CMK (cell line): ENCODE results near the gene C3orf62.
A peak's percentile ranks its signal among the peaks of the same experiment; 100 is the strongest.
"Not testable (repeated sequence)": the region's sequence is repeated elsewhere in the genome, so short reads cannot be mapped to it uniquely, and the experiment has no call there.

Experiments
- DNase-seq: peaks from one replicate; pipeline ENCODE4 v3.0.0-alpha.2; 2010; ENCODE audit warnings: low read depth

The C3orf62 gene

DNA sequence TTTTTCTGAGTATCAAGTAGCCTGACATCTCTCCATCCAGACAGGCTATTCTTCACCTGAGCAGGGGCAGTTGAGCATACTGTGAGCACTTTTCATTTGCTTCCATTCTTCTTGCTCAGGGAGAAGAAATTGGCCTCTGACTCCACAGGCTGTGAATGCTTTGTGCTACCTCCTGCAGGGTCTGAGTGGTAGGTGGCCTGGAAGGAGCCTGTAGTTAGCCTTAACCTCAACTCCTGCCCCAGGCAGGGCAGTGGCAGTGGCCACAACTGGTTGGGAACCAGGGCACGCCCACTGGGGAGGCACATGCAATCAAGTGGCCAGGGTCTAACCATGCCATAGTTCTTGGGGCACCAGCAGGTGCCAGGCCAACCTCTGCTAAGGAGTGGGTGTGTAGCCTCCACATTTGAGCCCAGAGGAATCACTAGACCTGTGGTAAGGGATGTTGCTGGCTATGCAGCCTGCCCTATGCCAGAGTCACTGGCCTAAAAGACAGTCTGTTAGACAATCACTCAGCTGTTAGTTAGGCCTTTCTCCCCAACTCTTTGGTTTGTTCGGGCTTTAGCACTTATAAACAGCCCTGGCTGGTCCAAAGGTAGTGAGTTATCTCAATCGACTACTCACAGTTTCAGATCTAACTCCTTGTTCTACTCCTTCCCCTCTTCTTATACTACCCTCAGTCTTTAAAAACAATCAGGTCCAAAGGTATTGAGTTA, 7.4 kb downstream of the C3orf62 start:
- DNase-seq: no peak

DNA sequence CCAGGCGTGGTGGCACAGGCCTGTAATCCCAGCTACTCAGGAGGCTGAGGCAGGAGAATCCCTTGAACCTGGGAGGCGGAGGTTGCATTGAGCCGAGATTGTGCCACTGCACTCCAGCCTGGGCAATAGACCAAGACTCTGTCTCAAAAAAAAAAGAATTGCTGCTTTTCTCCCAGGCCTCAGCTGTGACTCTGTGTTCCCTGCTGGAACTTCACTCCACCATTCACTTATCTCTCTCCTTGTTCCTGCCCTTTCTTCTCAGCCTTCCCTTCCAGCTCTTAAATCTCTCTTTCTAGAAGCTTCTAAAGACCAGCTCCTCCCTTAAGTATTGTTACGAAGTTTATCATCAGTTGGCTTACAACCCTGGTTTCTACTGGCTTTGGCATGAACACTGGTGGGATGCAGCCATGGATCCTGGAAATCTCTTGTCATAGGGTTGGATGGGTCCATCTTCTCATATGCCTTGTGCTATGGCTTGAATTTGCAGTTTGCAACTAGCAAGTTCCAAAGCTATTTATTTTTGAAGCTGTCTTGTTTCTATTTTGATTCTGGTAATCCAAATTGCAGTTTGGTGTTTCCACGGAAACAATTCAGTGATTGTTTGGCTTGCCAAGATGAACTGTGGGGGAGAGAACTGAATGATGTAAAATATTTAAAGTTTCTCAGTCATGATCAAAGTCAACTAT, 10.5 kb downstream of the C3orf62 start:
- no peak for DNase-seq

DNA sequence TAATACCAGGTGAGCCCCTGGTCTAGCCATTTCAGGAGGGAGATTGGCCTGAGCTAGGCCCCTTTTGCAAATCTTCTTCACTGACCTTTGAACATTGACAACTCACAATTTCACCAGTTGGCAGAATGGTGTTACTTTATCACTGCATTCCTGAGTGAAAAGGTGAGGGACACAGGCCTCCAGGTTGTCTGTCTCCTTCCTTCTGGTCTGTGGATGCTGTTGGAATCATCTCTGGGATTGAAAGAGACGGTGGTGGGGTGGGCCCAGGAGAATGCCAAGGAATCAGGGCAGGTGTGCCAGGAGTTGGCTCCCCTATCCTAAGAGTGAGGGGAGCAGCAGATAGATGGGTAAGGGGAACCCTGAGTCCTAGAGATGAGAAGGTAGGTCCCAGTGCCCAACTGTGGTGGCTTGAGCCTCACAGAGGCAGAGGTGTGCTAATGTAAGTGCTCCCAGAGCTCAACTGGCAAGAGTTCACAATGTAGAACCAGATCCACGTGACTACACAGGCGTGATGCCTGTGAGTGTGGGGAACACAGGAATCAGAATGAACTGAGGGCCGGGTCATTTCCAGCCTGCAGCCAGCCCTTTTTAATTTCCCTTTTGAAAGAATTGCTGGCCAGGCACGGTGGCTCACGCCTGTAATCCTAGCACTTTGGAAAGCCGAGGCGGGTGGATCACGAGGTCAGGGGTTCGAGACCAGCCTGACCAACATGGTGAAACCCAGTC, 11.2 kb downstream of the C3orf62 start:
- no peak for DNase-seq

DNA sequence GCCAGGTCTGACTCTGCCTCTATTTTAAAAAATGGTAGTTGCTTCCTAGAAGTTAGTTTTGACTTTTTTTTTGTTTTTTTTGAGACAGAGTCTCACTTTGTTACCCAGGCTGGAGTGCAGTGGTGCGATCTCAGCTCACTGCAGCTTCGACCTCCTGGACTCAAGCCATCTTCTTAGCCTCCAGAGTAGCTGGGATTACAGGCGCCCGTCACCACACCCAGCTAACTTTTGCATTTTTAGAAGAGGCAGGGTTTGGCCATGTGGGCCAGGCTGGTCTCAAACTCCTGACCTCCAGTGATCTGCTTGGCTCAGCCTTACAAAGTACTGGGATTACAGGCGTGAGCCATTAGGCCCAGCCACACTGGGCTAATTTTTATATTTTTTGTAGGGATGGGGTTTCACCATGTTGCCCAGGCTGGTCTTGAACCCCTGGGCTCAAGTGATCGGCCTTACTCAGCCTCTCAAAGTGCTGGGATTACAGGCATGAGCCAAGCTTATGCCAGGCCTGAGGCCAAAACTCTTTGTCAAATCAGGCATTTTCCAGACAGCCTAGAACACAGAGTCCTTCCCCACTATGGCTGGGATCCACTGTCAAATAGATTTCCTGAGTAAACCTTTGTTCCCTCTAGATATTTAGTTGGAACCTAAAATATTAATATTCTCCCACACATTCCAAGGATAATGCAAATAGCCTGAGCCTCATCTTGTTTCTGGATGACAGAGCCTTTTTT, 13.7 kb downstream of the C3orf62 start:
- DNase-seq: no peak

DNA sequence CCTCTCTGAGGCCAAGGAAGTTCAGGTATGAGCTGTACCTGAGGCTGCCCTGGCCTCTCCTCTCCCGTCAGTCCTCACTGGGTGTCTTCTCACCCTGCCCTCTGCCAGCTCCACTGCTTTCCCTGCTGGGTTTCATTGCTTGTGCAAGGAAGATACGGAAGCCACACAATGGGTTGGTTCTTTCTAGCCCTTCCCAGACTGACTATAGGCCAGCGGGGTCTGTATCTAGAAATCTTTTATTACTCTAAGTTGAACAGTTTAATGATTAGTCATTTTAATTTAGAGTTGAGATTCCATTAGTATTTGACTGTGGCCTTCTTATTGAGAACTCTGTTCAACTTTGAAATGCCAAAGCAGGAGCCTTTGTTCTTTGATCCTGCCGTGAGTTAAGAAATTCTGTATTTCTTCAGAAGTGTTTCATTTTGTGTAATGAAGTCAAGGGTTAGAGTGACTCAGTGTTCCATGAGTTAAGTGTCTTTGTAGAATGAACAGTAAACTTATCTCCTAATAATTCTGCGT, 16.2 kb downstream of the C3orf62 start:
- DNase-seq: no peak

DNA sequence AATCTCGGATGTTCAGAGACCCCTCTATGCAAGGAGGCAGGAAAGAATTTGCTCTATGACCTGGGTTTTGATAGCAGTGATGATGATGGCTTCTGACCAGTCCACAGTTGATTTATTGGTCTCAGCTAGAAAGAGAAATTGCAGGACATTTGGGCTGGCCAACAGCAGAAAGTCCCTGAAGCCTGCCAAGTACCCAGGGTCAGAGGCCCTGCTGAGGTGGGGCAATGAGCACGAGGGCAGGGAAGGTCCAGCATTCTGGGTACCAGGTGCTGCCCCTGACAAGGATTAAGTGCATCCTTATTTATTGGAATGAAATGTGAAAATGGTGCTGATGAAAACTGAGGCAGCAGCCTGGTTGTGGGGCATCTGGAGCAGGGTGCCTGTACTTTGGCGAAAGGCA, 19.8 kb downstream of the C3orf62 start:
- no peak for DNase-seq

DNA sequence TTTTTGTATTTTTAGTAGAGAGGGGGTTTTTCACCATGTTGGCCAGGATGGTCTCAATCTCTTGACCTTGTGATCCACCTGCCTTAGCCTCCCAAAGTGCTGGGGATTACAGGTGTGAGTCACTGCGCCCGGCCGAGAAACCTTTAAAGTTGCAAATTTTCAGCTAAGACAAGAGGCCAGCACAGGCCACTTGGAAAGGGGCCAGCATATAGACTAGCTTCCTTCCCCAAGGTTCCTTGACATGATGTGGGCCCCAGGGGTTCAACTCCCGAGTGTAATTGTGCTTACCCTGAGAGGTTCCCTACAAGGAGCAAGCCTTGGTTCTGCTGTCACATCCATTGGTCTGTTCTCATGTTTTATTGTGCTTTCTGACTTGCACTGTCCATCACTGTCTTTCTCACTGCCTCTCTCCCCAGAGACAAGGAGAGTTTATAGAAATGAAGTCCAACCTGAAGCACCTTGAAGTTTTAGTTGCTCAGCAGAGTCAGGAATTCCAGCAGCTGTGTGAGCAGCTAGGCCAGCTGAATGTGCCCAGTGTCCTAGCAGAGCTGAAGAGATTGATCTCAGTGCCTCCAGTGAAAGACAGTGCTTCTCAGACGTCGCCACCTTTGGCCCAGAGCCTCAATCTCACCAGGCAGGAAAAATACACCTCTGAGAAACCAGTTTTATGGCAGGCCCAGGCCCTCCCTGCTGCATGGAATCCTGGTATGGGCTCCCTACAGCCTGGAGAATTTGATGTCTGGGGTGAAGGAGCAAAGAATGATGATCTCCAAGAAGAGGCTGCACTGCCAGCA, 21.1 kb downstream of the C3orf62 start:
- no peak for DNase-seq

DNA sequence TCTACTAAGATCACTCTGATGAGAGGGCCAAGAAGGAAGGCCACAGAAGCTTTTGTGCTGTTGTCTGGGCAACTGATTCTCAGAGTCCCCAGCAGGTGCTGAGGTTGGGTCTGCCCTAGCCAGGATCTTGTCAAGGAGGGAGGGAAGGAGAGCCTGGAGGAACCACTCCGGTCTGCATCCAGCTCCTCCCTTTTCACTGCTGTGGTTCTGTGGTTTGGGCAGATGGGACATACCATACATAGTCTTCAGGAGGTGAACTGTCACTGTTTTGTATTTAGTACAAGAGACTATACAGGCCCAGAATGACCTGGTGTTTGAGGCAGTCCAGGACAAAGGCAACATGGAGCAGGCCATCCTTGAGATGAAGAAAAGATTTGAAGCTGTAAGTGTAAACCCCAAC, 21.9 kb downstream of the C3orf62 start:
- DNase-seq: no peak

DNA sequence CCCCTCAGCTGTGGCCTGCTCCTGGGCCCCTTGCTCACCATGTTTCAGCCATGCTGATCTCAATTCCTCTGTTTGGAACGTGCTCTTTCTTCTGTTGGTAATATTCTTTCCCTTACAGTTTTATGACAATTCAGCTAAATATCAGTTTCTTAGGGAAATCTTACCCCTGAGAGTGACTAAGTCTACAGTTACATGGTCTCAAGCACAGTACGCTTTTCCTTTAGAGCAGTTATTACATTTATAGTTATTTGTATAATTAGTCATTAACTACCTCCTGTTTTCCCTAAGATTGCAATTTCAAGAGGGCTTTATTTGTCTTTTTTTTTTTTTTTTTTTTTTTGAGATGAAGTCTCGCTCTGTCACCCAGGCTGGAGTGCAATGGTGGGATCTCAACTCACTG, 23.5 kb downstream of the C3orf62 start:
- no peak for DNase-seq

DNA sequence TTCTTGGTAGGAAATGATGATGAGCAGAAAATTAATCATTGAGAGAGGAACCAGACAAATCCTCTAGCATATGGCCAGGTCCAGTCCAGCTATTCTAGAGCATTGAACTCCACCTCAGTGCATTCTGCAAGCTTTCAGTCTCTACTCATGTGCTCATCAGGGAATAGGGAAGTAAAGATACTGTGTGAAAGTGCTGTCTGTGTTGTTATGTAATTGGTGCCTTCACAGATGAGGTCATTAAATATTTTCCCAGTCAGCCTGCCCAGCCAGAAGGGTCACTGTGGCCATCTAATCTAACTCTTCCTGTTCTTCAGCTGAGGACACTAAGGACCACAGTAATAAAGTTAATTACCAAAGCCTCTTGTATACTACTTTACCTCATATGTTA, 28.2 kb downstream of the C3orf62 start:
- DNase-seq: no peak

DNA sequence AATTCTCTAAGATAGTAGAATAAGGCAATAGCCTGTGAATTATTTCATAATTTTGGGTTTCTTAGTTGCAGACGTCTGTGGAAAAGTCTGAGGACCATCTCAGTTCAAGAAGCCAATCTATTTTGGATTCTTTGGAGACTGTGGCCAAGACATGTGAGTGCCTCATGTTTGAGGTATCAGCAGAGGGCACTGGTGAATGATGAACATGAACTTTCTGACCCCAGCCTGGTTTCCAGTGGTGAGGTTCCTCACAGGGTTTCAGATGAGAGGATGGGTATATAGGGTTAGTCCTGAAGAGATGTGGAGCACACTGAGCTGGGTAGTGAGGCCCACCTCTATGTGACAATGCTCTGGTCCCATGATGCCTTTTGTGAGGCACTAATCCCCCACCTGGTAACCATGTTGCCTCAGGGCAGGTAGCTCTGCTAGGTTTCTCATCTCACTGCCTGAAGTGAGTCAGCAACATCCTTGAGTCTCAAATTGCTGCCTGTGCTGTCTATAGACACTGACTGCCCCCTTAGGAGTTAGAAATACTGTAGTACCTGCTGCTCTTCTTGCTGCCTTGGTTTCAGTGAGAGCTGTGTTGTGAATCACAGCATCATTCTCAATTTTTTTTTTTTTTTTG, 32.3 kb downstream of the C3orf62 start:
- DNase-seq: no peak

DNA sequence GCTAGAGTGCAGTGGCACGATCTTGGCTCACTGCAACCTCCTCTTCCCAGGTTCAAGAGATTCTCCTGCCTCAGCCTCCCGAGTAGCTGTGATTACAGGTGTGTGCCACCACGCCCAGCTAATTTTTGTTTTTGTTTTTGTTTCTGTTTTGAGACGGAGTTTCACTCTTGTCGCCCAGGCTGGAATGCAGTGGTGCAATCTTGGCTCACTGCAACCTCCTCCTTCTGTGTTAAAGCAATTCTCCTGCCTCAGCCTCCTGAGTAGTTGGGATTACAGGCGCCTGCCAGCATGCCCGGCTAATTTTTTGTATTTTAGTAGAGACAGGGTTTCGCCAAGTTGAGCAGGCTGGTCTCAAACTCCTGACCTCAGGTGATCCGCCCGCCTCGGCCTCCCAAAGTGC, 36.9 kb downstream of the C3orf62 start:
- DNase-seq: not testable (repeated sequence)

DNA sequence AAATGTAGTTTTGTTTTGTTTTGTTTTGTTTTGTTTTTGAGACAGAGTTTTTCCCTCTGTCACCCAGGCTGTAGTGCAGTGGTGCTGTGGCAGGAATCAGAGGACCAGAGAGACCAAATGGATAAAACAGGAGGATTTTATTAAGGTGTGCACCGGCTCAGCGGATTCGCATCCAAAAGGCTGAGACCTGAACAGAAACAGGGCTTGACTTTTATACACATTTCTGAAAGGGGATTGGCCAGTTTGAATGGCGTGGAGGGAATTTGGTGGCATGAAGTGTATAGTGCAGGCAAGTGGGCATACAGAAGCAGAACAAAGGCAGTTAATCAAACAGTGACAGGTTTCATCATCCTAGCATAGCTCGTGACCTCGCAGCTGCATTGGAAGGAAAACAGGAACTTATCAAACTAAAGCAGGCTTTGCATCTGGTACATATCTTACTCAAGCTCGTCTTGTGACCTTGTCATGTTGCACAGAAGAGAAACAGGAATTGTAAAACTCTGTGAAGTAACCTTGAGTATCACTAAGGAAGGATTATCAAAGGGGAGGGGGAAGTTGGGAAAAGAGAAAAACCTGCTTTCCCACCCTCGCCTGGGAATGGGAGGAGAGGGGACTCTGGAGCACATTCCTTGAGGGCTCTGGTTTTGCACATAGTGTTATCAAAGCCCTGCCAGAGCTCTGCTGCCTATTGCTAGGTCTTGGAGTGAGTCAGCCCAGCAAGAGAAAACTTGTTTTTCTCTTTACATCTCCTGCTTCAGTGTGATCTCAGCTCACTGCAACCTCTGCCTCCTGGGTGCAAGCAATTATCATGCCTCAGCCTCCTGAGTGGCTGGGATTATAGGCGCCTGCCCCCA, 38.5 kb downstream of the C3orf62 start:
- peak; percentile 62 for DNase-seq

DNA sequence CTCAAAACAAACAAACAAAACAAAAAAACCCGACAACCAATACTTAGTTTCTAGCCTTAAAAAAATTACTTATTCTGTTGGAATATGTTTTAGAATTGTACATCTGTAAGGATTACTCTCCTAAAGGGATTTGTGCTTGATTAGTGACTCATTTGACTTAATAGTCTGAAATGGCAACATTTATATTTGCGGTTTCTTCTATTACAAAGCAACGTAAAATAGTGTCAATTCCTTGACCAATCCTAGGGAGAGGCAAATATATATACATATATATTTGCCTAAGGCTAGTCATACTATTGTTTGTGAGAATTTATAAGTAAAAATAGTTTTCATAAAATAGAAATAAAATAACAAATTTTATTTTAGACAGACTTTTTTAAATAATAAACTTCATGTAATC, 39.7 kb downstream of the C3orf62 start:
- no peak for DNase-seq

DNA sequence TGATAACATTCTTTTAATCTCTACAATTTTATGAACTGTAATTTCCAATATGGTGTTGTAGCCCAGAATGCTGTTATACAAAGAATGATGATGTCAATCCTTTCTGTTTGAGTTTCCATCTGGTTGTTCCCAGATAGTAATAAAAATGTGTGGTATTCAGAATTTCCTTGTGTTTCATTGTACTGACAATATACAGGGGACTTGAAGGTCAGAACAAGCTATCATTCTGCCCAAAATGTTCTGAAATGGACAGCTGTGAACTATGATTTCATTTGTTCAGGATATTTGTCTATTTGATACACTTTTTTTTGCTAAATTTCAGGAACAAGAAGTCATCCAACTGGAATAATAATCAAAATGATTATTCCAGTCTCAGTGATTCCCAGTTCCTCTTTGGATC, 40.8 kb downstream of the C3orf62 start:
- DNase-seq: no peak

DNA sequence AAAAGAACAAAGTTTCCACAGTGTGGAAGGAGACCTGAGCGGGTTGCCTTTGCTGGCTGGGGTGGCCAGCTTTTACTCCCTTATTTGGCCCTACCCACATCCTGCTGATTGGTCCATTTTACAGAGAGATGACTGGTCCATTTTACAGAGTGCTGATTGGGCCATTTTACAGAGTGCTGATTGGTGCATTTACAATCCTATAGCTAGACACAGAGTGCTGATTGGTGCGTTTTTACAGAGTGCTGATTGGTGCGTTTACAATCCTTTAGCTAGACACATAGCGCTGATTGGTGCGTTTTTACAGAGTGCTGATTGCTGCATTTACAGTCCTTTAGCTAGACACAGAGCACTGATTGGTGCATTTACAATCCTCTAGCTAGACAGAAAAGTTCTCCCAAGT, 48.2 kb downstream of the C3orf62 start:
- not testable (repeated sequence) for DNase-seq

DNA sequence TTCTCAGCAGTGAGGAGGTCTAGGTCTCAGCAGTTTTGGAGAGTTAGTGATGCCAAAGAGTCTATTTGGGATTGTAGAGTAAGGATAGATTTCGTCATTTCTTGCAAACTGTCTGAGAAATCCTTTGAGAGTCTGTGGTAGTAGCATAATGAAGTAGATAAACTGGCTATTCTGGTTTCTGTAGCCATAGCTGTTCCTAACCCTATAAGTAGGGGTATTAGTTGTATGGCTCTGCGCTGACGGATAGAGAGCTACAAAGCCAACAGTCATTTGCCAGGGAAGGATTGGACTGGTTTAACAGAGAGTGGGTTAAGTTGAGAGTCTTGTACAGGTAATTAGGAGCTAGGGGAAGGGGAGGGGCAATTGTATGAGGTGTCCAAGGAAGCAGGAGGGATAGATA, 55.0 kb downstream of the C3orf62 start:
- no peak for DNase-seq

DNA sequence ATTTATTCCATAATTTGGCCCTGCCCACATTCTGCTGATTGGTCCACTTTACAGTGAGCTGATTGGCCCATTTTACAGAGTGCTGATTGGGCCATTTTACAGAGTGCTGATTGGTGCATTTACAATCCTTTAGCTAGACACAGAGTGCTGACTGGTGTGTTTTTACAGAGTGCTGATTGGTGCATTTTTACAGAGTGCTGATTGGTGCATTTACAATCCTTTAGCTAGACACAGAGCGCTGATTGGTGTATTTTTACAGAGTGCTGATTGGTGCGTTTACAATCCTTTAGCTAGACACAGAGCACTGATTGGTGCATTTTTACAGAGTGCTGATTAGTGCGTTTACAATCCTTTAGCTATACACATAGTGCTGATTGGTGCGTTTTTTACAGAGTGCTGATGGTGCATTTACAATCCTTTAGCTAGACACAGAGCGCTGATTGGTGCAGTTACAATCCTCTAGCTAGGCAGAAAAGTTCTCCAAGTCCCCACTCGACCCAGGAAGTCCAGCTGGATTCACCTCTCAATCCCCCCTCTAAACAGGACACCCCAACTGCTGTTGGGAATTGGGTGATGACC, 56.0 kb downstream of the C3orf62 start:
- not testable (repeated sequence) for DNase-seq

DNA sequence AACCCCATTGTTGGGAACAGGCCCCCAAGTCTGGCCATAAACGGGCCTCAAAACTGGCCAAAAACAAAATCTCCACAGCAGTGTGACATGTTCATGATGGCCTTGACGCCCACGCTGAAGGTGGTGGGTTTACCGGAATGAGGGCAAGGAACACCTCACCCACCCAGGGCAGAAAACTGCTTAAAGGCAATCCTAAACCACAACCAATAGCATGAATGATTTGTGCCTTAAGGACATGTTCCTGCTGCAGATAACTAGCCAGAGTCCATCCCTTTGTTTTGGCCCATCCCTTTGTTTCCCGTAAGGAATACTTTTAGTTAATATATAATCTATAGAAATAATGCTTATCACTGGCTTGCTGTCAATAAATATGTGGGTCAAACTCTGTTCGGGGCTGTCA, 57.9 kb downstream of the C3orf62 start:
- DNase-seq: no peak
